Astrocyte (in vitro differentiated cells and primary cell): ENCODE measurements around the gene ZNF18. TPM values are rescaled to one million over a fixed set of nuclear protein-coding genes. Genes with fewer than 3 reads are reported as not detected.
"Not testable (repeated sequence)": the region's sequence is repeated elsewhere in the genome, so short reads cannot be mapped to it uniquely, and the experiment has no call there.

Source experiments
- DNase-seq: peaks from one replicate; pipeline ENCODE4 v3.0.0-alpha.2; 2010; ENCODE audit warnings: low read depth
- FAIRE-seq: peaks from 2 replicates; lab custom pipeline; 2011; peaks lifted over from hg19 to GRCh38; lab: Jason Lieb, UNC
- H2AFZ ChIP-seq: 2 replicates; pipeline ENCODE4 v1.6.0; 2012; ENCODE audit warnings: low read depth, low read length, inconsistent platforms
- H3K27ac ChIP-seq: 2 replicates; pipeline ENCODE4 v1.5.1; 2011; ENCODE audit warnings: low read depth, low read length, inconsistent platforms
- H3K27me3 ChIP-seq: 2 replicates; pipeline ENCODE4 v1.6.0; 2011; ENCODE audit warnings: low read length, inconsistent platforms; ENCODE audit not compliant: insufficient read depth
- H3K36me3 ChIP-seq: 2 replicates; pipeline ENCODE4 v1.5.1; 2011; ENCODE audit warnings: low read length, inconsistent platforms; ENCODE audit not compliant: insufficient read depth
- H3K4me1 ChIP-seq: 2 replicates; pipeline ENCODE4 v1.5.1; 2011; ENCODE audit warnings: low read length, inconsistent platforms; ENCODE audit not compliant: insufficient read depth
- H3K4me2 ChIP-seq: 2 replicates; pipeline ENCODE4 v1.6.0; 2012; ENCODE audit warnings: low read length, inconsistent platforms
- H3K4me3 ChIP-seq: 2 replicates; pipeline ENCODE4 v1.5.1; 2011; ENCODE audit warnings: low read depth, mild to moderate bottlenecking, low read length, inconsistent platforms; ENCODE audit not compliant: insufficient read depth
- H3K79me2 ChIP-seq: 2 replicates; pipeline ENCODE4 v1.6.0; 2012; ENCODE audit warnings: mild to moderate bottlenecking, low read length, inconsistent platforms; ENCODE audit not compliant: insufficient read depth
- H3K9ac ChIP-seq: 2 replicates; pipeline ENCODE4 v1.6.0; 2012; ENCODE audit warnings: mild to moderate bottlenecking, low read length, inconsistent platforms
- H3K9me3 ChIP-seq: 2 replicates; pipeline ENCODE4 v1.5.1; 2012; ENCODE audit warnings: low read depth, mild to moderate bottlenecking, low read length, inconsistent platforms; ENCODE audit not compliant: insufficient read depth
- H4K20me1 ChIP-seq: 2 replicates; pipeline ENCODE4 v1.6.0; 2012; ENCODE audit warnings: low read length, inconsistent platforms; ENCODE audit not compliant: insufficient read depth
- H3K27ac Mint-ChIP-seq: one replicate; pipeline ENCODE4 v1.8.0; 2021; ENCODE audit warnings: mild to moderate bottlenecking, mixed read lengths; ENCODE audit not compliant: unreplicated experiment
- H3K27me3 Mint-ChIP-seq: one replicate; pipeline ENCODE4 v1.8.0; 2021; ENCODE audit warnings: low read depth, mixed read lengths; ENCODE audit not compliant: unreplicated experiment
- H3K36me3 Mint-ChIP-seq: one replicate; pipeline ENCODE4 v1.8.0; 2021; ENCODE audit warnings: low read depth, mixed read lengths; ENCODE audit not compliant: unreplicated experiment
- H3K4me1 Mint-ChIP-seq: one replicate; pipeline ENCODE4 v1.8.0; 2021; ENCODE audit warnings: low read depth, mixed read lengths; ENCODE audit not compliant: unreplicated experiment
- H3K4me3 Mint-ChIP-seq: one replicate; pipeline ENCODE4 v1.8.0; 2021; ENCODE audit warnings: mild to moderate bottlenecking, moderate library complexity, mixed read lengths; ENCODE audit not compliant: unreplicated experiment
- H3K9me3 Mint-ChIP-seq: one replicate; pipeline ENCODE4 v1.8.0; 2021; ENCODE audit warnings: mild to moderate bottlenecking, mixed read lengths; ENCODE audit not compliant: unreplicated experiment
- EZH2 ChIP-seq: IDR thresholded peaks from 2 replicates; pipeline ENCODE4 v1.6.1; 2012; ENCODE audit warnings: mild to moderate bottlenecking, low read length, inconsistent platforms; ENCODE audit not compliant: insufficient read depth
- total RNA-seq: library from RNA; stranded (reverse); gene quantifications from 2 replicates; pipeline ENCODE4 v1.2.1, GENCODE V29; 2021
- TF ChIP-seq, protein P1 (sequence below): IDR thresholded peaks from 2 replicates; pipeline ENCODE4 v1.5.1; 2011; ENCODE audit warnings: low read depth, mild to moderate bottlenecking, inconsistent platforms, low read length, moderate library complexity; ENCODE audit not compliant: insufficient read depth

The ZNF18 gene
- total RNA-seq, 1 donor from 2014 or later, result 8.3 TPM

DNA sequence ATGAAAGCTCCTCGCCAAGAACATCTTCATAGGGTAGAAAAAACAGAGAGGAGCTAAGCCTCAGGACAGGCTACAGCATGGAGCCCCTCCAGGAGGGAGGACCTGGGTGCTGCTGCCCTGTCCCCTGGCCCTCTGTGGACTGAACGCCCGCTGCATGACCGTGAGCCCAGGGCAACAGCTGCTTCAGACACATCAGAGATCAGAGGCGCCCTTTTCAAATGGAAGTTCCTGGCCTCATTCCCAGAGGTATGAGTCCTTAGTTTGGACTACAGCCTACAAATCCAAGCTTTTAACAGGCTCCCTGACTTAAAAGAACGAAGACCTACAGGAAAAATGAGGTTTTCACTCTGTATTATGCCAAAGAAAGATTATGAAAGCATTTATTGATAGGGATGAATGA, 48.5 kb downstream of the ZNF18 start:
- Mint-ChIP-seq H3K36me3 (no peaks in the 10 kb centered on the region), H3K27ac (no peak overlapping the region), H3K27me3 (no peaks in the 10 kb centered on the region), H3K9me3 (peaks cover 11% of the 10 kb centered on the region), H3K4me1 (peaks cover 3% of the 10 kb centered on the region), H3K4me3 (no peak overlapping the region)
- Histone ChIP-seq H2AFZ (no peak overlapping the region), H3K4me2 (peak overlapping the region; percentile 78), H3K9me3 (peaks cover 2% of the 10 kb centered on the region), H4K20me1 (no peaks in the 10 kb centered on the region), H3K4me3 (no peak overlapping the region), H3K4me1 (peaks cover 3% of the 10 kb centered on the region), H3K27me3 (no peaks in the 10 kb centered on the region), H3K36me3 (no peaks in the 10 kb centered on the region), H3K27ac (no peak overlapping the region), H3K9ac (no peak overlapping the region), H3K79me2 (no peaks in the 10 kb centered on the region)
- TF ChIP-seq EZH2, result no peak
- TF ChIP-seq, protein P1, sequence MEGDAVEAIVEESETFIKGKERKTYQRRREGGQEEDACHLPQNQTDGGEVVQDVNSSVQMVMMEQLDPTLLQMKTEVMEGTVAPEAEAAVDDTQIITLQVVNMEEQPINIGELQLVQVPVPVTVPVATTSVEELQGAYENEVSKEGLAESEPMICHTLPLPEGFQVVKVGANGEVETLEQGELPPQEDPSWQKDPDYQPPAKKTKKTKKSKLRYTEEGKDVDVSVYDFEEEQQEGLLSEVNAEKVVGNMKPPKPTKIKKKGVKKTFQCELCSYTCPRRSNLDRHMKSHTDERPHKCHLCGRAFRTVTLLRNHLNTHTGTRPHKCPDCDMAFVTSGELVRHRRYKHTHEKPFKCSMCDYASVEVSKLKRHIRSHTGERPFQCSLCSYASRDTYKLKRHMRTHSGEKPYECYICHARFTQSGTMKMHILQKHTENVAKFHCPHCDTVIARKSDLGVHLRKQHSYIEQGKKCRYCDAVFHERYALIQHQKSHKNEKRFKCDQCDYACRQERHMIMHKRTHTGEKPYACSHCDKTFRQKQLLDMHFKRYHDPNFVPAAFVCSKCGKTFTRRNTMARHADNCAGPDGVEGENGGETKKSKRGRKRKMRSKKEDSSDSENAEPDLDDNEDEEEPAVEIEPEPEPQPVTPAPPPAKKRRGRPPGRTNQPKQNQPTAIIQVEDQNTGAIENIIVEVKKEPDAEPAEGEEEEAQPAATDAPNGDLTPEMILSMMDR, result no peak
- peak; percentile 84 for DNase-seq
- no peak for FAIRE-seq

DNA sequence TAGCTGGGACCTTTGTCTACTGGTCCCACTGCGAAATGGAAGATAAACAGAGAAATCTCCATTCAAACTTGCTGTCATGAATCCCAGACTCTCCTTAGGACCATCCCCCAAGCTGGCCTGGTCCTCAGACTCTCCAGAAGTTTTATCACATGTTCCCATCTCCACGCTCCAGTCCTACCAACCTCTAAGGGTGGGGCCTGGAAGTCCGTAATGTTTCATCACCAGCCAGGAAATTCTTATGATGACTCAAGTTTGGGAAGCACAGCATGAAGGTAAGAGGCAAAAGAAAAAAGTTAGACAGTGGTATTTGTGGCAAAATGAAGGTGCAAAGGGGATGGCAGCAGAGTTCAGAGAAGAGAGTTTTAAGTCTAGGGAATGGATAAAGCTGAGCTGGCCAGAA, 52.7 kb downstream of the ZNF18 start:
- Mint-ChIP-seq H3K9me3 (peaks cover 6% of the 10 kb centered on the region), H3K36me3 (no peaks in the 10 kb centered on the region), H3K4me3 (no peak overlapping the region), H3K27me3 (peaks cover 2% of the 10 kb centered on the region), H3K4me1 (peaks cover 3% of the 10 kb centered on the region), H3K27ac (no peak overlapping the region)
- H3K27ac ChIP-seq, result no peak overlapping the region
- no peak overlapping the region for H3K9ac ChIP-seq
- H3K4me3 ChIP-seq, result no peak overlapping the region
- H3K4me2 ChIP-seq, result no peak overlapping the region
- peaks cover 2% of the 10 kb centered on the region for H3K9me3 ChIP-seq
- H3K27me3 ChIP-seq, result no peaks in the 10 kb centered on the region
- no peak overlapping the region for H2AFZ ChIP-seq
- peak; percentile 34 for DNase-seq
- H3K79me2 ChIP-seq, result no peaks in the 10 kb centered on the region
- H3K36me3 ChIP-seq, result no peaks in the 10 kb centered on the region
- no peak for FAIRE-seq
- TF ChIP-seq, protein P1, result no peak
- TF ChIP-seq EZH2, result no peak
- no peaks in the 10 kb centered on the region for H4K20me1 ChIP-seq
- peaks cover 3% of the 10 kb centered on the region for H3K4me1 ChIP-seq

DNA sequence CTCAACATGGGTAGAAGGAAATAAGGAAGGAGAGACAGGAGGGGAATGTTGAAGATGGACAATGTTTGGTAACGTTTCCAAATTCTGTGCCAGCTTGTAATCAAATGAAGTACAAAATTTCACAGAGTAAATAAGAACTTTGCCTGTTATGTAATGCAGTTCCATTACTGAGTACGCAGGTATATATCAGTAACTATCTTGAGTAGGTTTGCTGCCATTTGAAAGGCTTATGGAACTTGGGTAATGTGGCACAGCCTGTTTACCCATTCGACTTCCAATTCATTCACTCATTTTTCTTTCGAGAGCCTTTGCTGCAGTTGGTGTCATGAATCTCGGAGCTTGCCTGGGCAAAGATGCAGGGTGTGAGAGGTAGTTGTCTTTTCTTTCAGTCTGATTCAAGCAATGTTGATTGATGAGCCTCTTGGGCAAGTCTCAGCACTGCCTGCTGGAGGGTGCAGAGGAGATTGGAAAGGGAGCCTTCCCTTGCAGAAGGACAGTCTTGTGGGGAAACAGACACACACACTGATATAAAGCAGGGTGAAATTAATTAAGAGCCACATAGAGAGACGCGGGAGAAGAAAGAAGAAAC, 53.4 kb downstream of the ZNF18 start:
- TF ChIP-seq EZH2, result no peak
- TF ChIP-seq, protein P1, result no peak
- no peaks in the 10 kb centered on the region for H3K79me2 ChIP-seq
- H3K27ac Mint-ChIP-seq, result no peak overlapping the region
- peaks cover 3% of the 10 kb centered on the region for H3K4me1 ChIP-seq
- H3K27me3 Mint-ChIP-seq, result peaks cover 9% of the 10 kb centered on the region
- no peak overlapping the region for H3K4me2 ChIP-seq
- peaks cover 2% of the 10 kb centered on the region for H3K9me3 ChIP-seq
- H3K27ac ChIP-seq, result no peak overlapping the region
- H3K4me1 Mint-ChIP-seq, result peaks cover 3% of the 10 kb centered on the region
- H3K9me3 Mint-ChIP-seq, result peaks cover 6% of the 10 kb centered on the region
- no peak overlapping the region for H3K4me3 ChIP-seq
- no peaks in the 10 kb centered on the region for H4K20me1 ChIP-seq
- DNase-seq, result no peak
- no peaks in the 10 kb centered on the region for H3K36me3 ChIP-seq
- no peak overlapping the region for H3K9ac ChIP-seq
- no peaks in the 10 kb centered on the region for H3K36me3 Mint-ChIP-seq
- no peaks in the 10 kb centered on the region for H3K27me3 ChIP-seq
- no peak overlapping the region for H2AFZ ChIP-seq
- no peak overlapping the region for H3K4me3 Mint-ChIP-seq
- FAIRE-seq, result no peak

DNA sequence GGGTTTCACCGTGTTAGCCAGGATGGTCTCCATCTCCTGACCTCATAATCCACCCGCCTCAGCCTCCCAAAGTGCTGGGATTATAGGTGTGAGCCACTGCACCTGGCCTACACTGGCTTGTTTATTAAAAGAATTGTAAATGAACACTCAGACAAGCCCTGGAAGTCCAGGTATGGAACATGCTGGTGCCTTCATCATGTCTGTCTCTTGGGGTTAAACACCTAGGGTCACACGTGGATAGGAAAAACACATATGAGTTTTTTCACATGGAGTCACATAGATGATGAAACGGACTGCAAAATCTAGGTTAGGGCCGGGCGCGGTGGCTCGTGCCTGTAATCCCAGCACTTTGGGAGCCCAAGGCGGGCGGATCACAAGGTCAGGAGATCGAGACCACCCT, 54.2 kb downstream of the ZNF18 start:
- H3K9me3 ChIP-seq, H3K36me3 Mint-ChIP-seq, H3K27me3 ChIP-seq, H3K79me2 ChIP-seq, H3K4me1 Mint-ChIP-seq, H3K27ac Mint-ChIP-seq, H3K9ac ChIP-seq, H3K4me2 ChIP-seq, H3K4me3 Mint-ChIP-seq, H3K36me3 ChIP-seq, H3K4me3 ChIP-seq, H3K27me3 Mint-ChIP-seq, H3K9me3 Mint-ChIP-seq, DNase-seq, H3K27ac ChIP-seq, FAIRE-seq, H4K20me1 ChIP-seq, H3K4me1 ChIP-seq, H2AFZ ChIP-seq: not testable (repeated sequence)
